Right lobe of liver (tissue), 4 donors: ENCODE measurements around the gene CENPV.

ENCODE experiments used
- CTCF ChIP-seq, 4 donors: fragments of 200-600 bp in 3 of 4; fragments of 450-650 bp in 1 of 4; IDR thresholded peaks; one replicate each; pipeline versions ENCODE4 v1.5.1 to v1.8.0; 2016 to 2022; ENCODE audit warnings: antibody characterized with exemption in 4 of 4, mild to moderate bottlenecking in 2 of 4
- POLR2A ChIP-seq: fragments of 450-650 bp; IDR thresholded peaks from one replicate; pipeline ENCODE4 v1.6.1; 2017; ENCODE audit warnings: antibody characterized with exemption, mild to moderate bottlenecking
- donor health status: DM: no; HTN: no; CAD: no.
- donor health status: DM: no; HTN: no; CAD: no.
- donor health status: DM: no; HTN: yes; CAD: no.

GRCh38 chr17:16322636-16323035, 30.6 kb downstream of the CENPV start:
- TF ChIP-seq CTCF (IDR thresholded peaks at IDR 0.05) (no peak), POLR2A (no peak)
